K562 (cell line): Measurements from ENCODE around the gene PCDH9. TPM values are rescaled to one million over a fixed set of nuclear protein-coding genes. Genes with fewer than 3 reads are reported as not detected.

Experiments used
- ATAC-seq: fragments of 200-7000 bp; cut with Tn5 transposase; 3 replicates; pipeline ENCODE4 v1.9.1; 2020; ENCODE audit warnings: moderate library complexity
- BruUV-seq: library from RNA; stranded (reverse); fragments of 400-500 nt; replicated peaks from 2 replicates; lab custom pipeline; 2021; lab: Mats Ljungman, UMichigan
- CTCF ChIA-PET: fragments of 300-600 bp; formaldehyde crosslinking; extraction: SDS; loops from one replicate; lab custom pipeline; 2021; ENCODE audit warnings: low intra/inter-chr PET ratio; lab: Yijun Ruan, JAX
- POLR2A ChIA-PET: fragments of 300-600, 350-650 bp; sonication (Branson Sonifier 250); formaldehyde crosslinking; extraction: SDS; loops from one replicate; lab custom pipeline; 2021; ENCODE audit warnings: antibody characterized with exemption, inconsistent platforms; lab: Yijun Ruan, JAX
- DNase-seq, 4 experiments: peaks; one replicate each; pipeline versions ENCODE4 v3.0.0 to v3.0.0-alpha.2; 2011 to 2018; ENCODE audit warnings: low spot score in 3 of 4, mixed read lengths in 3 of 4; ENCODE audit errors: extremely low read depth in 1 of 4
- FAIRE-seq: peaks from 2 replicates; lab custom pipeline; 2011; peaks lifted over from hg19 to GRCh38; lab: Jason Lieb, UNC
- H2AFZ ChIP-seq: 2 replicates; pipeline ENCODE4 v1.6.0; 2011; ENCODE audit warnings: low read depth, low read length, control low read depth, inconsistent platforms
- H3K27ac ChIP-seq: fragments of 200-600 bp; 3 replicates; pipeline ENCODE4 v1.8.0; 2011; ENCODE audit warnings: low read depth, mild to moderate bottlenecking, control low read depth, inconsistent platforms, low read length, moderate library complexity, mixed read lengths; ENCODE audit errors: extremely low read depth
- H3K27me3 ChIP-seq, 2 experiments: fragments of 300-600 bp in 1 of 2; 2 replicates in 1 of 2; 3 replicates in 1 of 2; pipeline versions ENCODE4 v1.6.0 to v1.8.0; 2011; ENCODE audit warnings: inconsistent platforms in 2 of 2, low read length in 2 of 2, mild to moderate bottlenecking in 1 of 2, mixed read lengths in 1 of 2, moderate library complexity in 1 of 2; ENCODE audit not compliant: control insufficient read depth in 2 of 2, insufficient read depth in 2 of 2
- H3K36me3 ChIP-seq: fragments of 300-600 bp; 3 replicates; pipeline ENCODE4 v1.8.0; 2011; ENCODE audit warnings: mild to moderate bottlenecking, low read length, inconsistent platforms; ENCODE audit not compliant: control insufficient read depth, insufficient read depth
- H3K4me1 ChIP-seq, 2 experiments: fragments of 200-600 bp in 1 of 2; replicated peaks in 1 of 2; 2 replicates in 1 of 2; 3 replicates in 1 of 2; pipeline versions ENCODE4 v1.5.1 to v1.8.0; 2011; ENCODE audit warnings: inconsistent platforms in 2 of 2, low read length in 2 of 2, mild to moderate bottlenecking in 1 of 2, mixed read lengths in 1 of 2, moderate library complexity in 1 of 2; ENCODE audit not compliant: control insufficient read depth in 2 of 2, insufficient read depth in 2 of 2
- H3K4me2 ChIP-seq: 2 replicates; pipeline ENCODE4 v1.6.1; 2011; ENCODE audit warnings: low read length, control low read depth, inconsistent platforms, mixed read lengths; ENCODE audit not compliant: insufficient read depth
- H3K4me3 ChIP-seq: fragments of 200-600 bp; sonication (generic), shearing (Covaris generic); 2 replicates; pipeline ENCODE4 v1.5.1; 2016; ENCODE audit warnings: control low read depth, inconsistent platforms
- H3K79me2 ChIP-seq: fragments of 200-600 bp; 3 replicates; pipeline ENCODE4 v1.8.0; 2011; ENCODE audit warnings: low read length, inconsistent platforms; ENCODE audit not compliant: control insufficient read depth, insufficient read depth
- H3K9ac ChIP-seq, 2 experiments: 2 replicates each; pipeline versions ENCODE4 v1.6.0 to v1.6.1; 2011; ENCODE audit warnings: low read depth in 2 of 2, low read length in 2 of 2, control low read depth in 1 of 2, inconsistent platforms in 1 of 2, mild to moderate bottlenecking in 1 of 2, mixed read lengths in 1 of 2; ENCODE audit not compliant: insufficient read depth in 1 of 2
- H3K9me1 ChIP-seq: one replicate; pipeline ENCODE4 v1.6.0; 2011; ENCODE audit warnings: inconsistent platforms, mild to moderate bottlenecking, low read length, moderate library complexity; ENCODE audit not compliant: control insufficient read depth, insufficient read depth
- H3K9me3 ChIP-seq: replicated peaks from 2 replicates; pipeline ENCODE4 v1.5.1; 2011; ENCODE audit warnings: low read depth, low read length, inconsistent platforms; ENCODE audit not compliant: control insufficient read depth, insufficient read depth
- H4K20me1 ChIP-seq: replicated peaks from 2 replicates; pipeline ENCODE4 v1.6.1; 2011; ENCODE audit warnings: low read length, inconsistent platforms, mixed read lengths; ENCODE audit not compliant: control insufficient read depth, insufficient read depth
- BRCA1 ChIP-seq, 2 experiments: fragments of 450-650 bp in 1 of 2; sonication (generic) in 1 of 2; formaldehyde crosslinking in 1 of 2; IDR thresholded peaks; 2 replicates each; pipeline versions ENCODE4 v1.5.0 to v1.6.1; 2017 to 2020; ENCODE audit warnings: mild to moderate bottlenecking in 1 of 2, missing genetic modification reagents in 1 of 2
- CTBP1 ChIP-seq: fragments of 450-650 bp; IDR thresholded peaks from 2 replicates; pipeline ENCODE4 v1.6.1; 2016; ENCODE audit warnings: borderline replicate concordance
- EWSR1 ChIP-seq: fragments of 450-650 bp; IDR thresholded peaks from 2 replicates; pipeline ENCODE4 v1.6.1; 2018; ENCODE audit warnings: borderline replicate concordance, mild to moderate bottlenecking, low read depth, moderate library complexity; ENCODE audit not compliant: partially characterized antibody
- FOXK1 ChIP-seq: sonication (generic); formaldehyde crosslinking; IDR thresholded peaks from 2 replicates; pipeline ENCODE4 v1.8.0; 2022; ENCODE audit warnings: missing genetic modification reagents, mild to moderate bottlenecking, borderline replicate concordance
- GABPB1 ChIP-seq: sonication (generic); formaldehyde crosslinking; IDR thresholded peaks from 2 replicates; pipeline ENCODE4 v1.8.0; 2022; ENCODE audit warnings: mild to moderate bottlenecking, missing genetic modification reagents
- JUND ChIP-seq, 2 experiments: IDR thresholded peaks; 2 replicates in 1 of 2; 3 replicates in 1 of 2; pipeline ENCODE4 v1.6.1; 2011; ENCODE audit warnings: borderline replicate concordance in 2 of 2, low read depth in 2 of 2, low read length in 2 of 2, improper control_type of control experiment in 1 of 2, missing biosample characterization in 1 of 2, missing genetic modification characterization in 1 of 2, missing genetic modification reagents in 1 of 2
- MAZ ChIP-seq, 2 experiments: fragments of 450-650 bp in 1 of 2; sonication (generic) in 1 of 2; formaldehyde crosslinking; IDR thresholded peaks in 1 of 2; conservative IDR thresholded peaks in 1 of 2; 2 replicates each; pipeline versions ENCODE4 v1.4.0 to v1.5.0; 2020; ENCODE audit warnings: mild to moderate bottlenecking in 1 of 2, missing genetic modification reagents in 1 of 2
- NFIC ChIP-seq: fragments of 450-650 bp; IDR thresholded peaks from 2 replicates; pipeline ENCODE4 v1.6.1; 2017; ENCODE audit warnings: mild to moderate bottlenecking, inconsistent platforms
- NFIX ChIP-seq: fragments of 250-450 bp; sonication (Bioruptor Pico); IDR thresholded peaks from 2 replicates; pipeline ENCODE4 v1.4.0; 2020; ENCODE audit warnings: low read depth, mild to moderate bottlenecking, moderate library complexity
- PTBP1 ChIP-seq: fragments of 200-400 bp; formaldehyde crosslinking; IDR thresholded peaks from 2 replicates; pipeline ENCODE4 v1.6.1; 2017; ENCODE audit warnings: low read depth, low read length
- SAFB2 ChIP-seq: fragments of 200-400 bp; formaldehyde crosslinking; IDR thresholded peaks from 2 replicates; pipeline ENCODE4 v1.6.1; 2018; ENCODE audit warnings: borderline replicate concordance, low read length, low read depth, moderate library complexity; ENCODE audit not compliant: severe bottlenecking
- SMARCA5 ChIP-seq: fragments of 450-650 bp; IDR thresholded peaks from 2 replicates; pipeline ENCODE4 v1.6.1; 2016
- SOX6 ChIP-seq: fragments of 450-650 bp; IDR thresholded peaks from 2 replicates; pipeline ENCODE4 v1.6.1; 2014; ENCODE audit warnings: mild to moderate bottlenecking
- STAT5A ChIP-seq: IDR thresholded peaks from 2 replicates; pipeline ENCODE4 v1.6.1; 2012; ENCODE audit warnings: low read length, inconsistent platforms, borderline replicate concordance
- ZNF311 ChIP-seq: fragments of 250-450 bp; sonication (Bioruptor Pico); IDR thresholded peaks from 2 replicates; pipeline ENCODE4 v1.4.0; 2020; ENCODE audit warnings: mild to moderate bottlenecking, moderate library complexity
- ZNF79 ChIP-seq: fragments of 250-450 bp; sonication (Bioruptor Pico); IDR thresholded peaks from 2 replicates; pipeline ENCODE4 v1.4.0; 2020; ENCODE audit warnings: low read depth, mild to moderate bottlenecking, moderate library complexity
- ZZZ3 ChIP-seq: fragments of 450-650 bp; IDR thresholded peaks from 2 replicates; pipeline ENCODE4 v1.6.1; 2016; ENCODE audit warnings: antibody characterized with exemption, mild to moderate bottlenecking, moderate library complexity
- WGBS: fragments of 100-300 bp; shearing (Covaris generic); methylation state at CpG from one replicate; pipeline ENCODE4 v1.1.6; 2016; ENCODE audit warnings: low coverage, mixed read lengths; ENCODE audit not compliant: insufficient coverage; ENCODE audit errors: missing lambda C conversion rate; 5-methylcytosine and 5-hydroxymethylcytosine counted together
- in situ Hi-C: fragments of 300-500 bp; cut with MboI; formaldehyde crosslinking; loops from 4 replicates; pipeline ENCODE4 v1.15.0; 2018; ENCODE audit warnings: inconsistent platforms, mixed read lengths
- intact Hi-C: fragments of 100-400 bp; cut with micrococcal nuclease; formaldehyde crosslinking; loops from 2 replicates; pipeline ENCODE4 v1.14.2; 2022
- polyA plus RNA-seq, 8 experiments: library from polyadenylated mRNA; depleted of rRNA in 4 of 8; stranded (reverse) in 5 of 8; unstranded in 3 of 8; fragments of >200 nt; fragmentation: Nextera tagmentation in 2 of 8; fragmentation: Illumina TruSeq in 1 of 8; extraction: Ambion mirVana in 2 of 8; extraction: Trizol in 1 of 8; gene quantifications; 2 replicates each; pipeline versions ENCODE4 v1.2.1 to v1.2.3, GENCODE V29; 2011 to 2014; ENCODE audit warnings: inconsistent platforms in 1 of 8, missing spikeins in 1 of 8
- total RNA-seq, 7 experiments: library from RNA; depleted of rRNA in 6 of 7; stranded (reverse); fragments of >200 nt in 6 of 7; fragmentation: Illumina TruSeq in 2 of 7; extraction: Trizol in 2 of 7; gene quantifications; 2 replicates each; pipeline versions ENCODE4 v1.2.1 to v1.2.3, GENCODE V29; 2011 to 2021; ENCODE audit warnings: low replicate concordance in 1 of 7
- TF ChIP-seq, protein P1 (sequence below), 2 experiments: IDR thresholded peaks; 2 replicates each; pipeline ENCODE4 v1.6.1; 2011; ENCODE audit warnings: borderline replicate concordance in 1 of 2, control low read depth in 1 of 2, low read depth in 1 of 2, low read length in 1 of 2, mild to moderate bottlenecking in 1 of 2, mixed read lengths in 1 of 2, moderate library complexity in 1 of 2; ENCODE audit not compliant: insufficient read depth in 1 of 2, insufficient read length in 1 of 2, poor library complexity in 1 of 2, severe bottlenecking in 1 of 2; ENCODE audit errors: extremely low read depth in 1 of 2
- TF ChIP-seq, protein P2 (sequence below): fragments of 150-350 bp; conservative IDR thresholded peaks from 2 replicates; pipeline ENCODE4 v1.6.1; 2014; ENCODE audit warnings: low read length

PCDH9 gene
- total and polyA plus RNA-seq, 9 of the 15 experiments (the other 6 are each of a cell fraction or from before 2014, with no cell fraction given): 1.1 to 6.7 (median 4.9) TPM

- TF ChIP-seq ZNF311 (CRISPR knock-in tag): no peak
- TF ChIP-seq MAZ (CRISPR knock-in tag; conservative IDR thresholded peaks at IDR 0.05 in 1 of 2, IDR thresholded peaks at IDR 0.05 in 1 of 2): no peak
- no peak for TF ChIP-seq JUND (IDR thresholded peaks at IDR 0.05; ENCODE audit: borderline replicate concordance, low read depth, low read length)
- TF ChIP-seq JUND (tag; IDR thresholded peaks at IDR 0.05; ENCODE audit: borderline replicate concordance, low read depth, low read length): no peak
- TF ChIP-seq NFIC: no peak
- TF ChIP-seq SMARCA5: no peak
Observed at GRCh38 chr13:66378894-66379293, 851.2 kb downstream of the PCDH9 start (continued).

GRCh38 chr13:66377569-66377968 is 852.6 kb downstream of the PCDH9 start:
- Histone ChIP-seq H3K9me1 (no peaks in the 10 kb centered on the region), H4K20me1 (no peaks in the 10 kb centered on the region), H3K36me3 (no peaks in the 10 kb centered on the region), H2AFZ (no peak overlapping the region), H3K4me3 (no peak overlapping the region), H3K9me3 (no peaks in the 10 kb centered on the region), H3K4me2 (no peak overlapping the region), H3K79me2 (no peaks in the 10 kb centered on the region), H3K27me3 (no peaks in the 10 kb centered on the region), H3K27ac (no peak overlapping the region), H3K4me1 (no peaks in the 10 kb centered on the region), H3K9ac (no peak overlapping the region)
- FAIRE-seq (no peak), DNase-seq (no peak), ATAC-seq (no peak)
- WGBS: 22% methylated on average over 2 of the region's 2 CpGs
- CTCF ChIA-PET: no interaction called here
- intact Hi-C loops (no loop called here), in situ Hi-C loops (no loop called here)
- no TSS peak for BruUV-seq
- POLR2A ChIA-PET: no interaction called here
- TF ChIP-seq SOX6 (no peak), EWSR1 (no peak), CTBP1 (no peak), ZNF79 (CRISPR knock-in tag) (no peak), STAT5A (no peak), NFIX (CRISPR knock-in tag) (no peak), PTBP1 (no peak), SAFB2 (no peak), GABPB1 (CRISPR knock-in tag) (no peak), BRCA1 (IDR thresholded peaks at IDR 0.05) (no peak), BRCA1 (CRISPR knock-in tag; IDR thresholded peaks at IDR 0.05) (no peak), FOXK1 (no peak), ZZZ3 (no peak)
- TF ChIP-seq, protein P1, sequence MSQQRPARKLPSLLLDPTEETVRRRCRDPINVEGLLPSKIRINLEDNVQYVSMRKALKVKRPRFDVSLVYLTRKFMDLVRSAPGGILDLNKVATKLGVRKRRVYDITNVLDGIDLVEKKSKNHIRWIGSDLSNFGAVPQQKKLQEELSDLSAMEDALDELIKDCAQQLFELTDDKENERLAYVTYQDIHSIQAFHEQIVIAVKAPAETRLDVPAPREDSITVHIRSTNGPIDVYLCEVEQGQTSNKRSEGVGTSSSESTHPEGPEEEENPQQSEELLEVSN (IDR thresholded peaks at IDR 0.05; ENCODE audit: borderline replicate concordance in 1 of 2, extremely low read depth in 1 of 2, insufficient read depth in 1 of 2, insufficient read length in 1 of 2, low read depth in 1 of 2, low read length in 1 of 2, poor library complexity in 1 of 2, severe bottlenecking in 1 of 2): no peak
- TF ChIP-seq, protein P2, sequence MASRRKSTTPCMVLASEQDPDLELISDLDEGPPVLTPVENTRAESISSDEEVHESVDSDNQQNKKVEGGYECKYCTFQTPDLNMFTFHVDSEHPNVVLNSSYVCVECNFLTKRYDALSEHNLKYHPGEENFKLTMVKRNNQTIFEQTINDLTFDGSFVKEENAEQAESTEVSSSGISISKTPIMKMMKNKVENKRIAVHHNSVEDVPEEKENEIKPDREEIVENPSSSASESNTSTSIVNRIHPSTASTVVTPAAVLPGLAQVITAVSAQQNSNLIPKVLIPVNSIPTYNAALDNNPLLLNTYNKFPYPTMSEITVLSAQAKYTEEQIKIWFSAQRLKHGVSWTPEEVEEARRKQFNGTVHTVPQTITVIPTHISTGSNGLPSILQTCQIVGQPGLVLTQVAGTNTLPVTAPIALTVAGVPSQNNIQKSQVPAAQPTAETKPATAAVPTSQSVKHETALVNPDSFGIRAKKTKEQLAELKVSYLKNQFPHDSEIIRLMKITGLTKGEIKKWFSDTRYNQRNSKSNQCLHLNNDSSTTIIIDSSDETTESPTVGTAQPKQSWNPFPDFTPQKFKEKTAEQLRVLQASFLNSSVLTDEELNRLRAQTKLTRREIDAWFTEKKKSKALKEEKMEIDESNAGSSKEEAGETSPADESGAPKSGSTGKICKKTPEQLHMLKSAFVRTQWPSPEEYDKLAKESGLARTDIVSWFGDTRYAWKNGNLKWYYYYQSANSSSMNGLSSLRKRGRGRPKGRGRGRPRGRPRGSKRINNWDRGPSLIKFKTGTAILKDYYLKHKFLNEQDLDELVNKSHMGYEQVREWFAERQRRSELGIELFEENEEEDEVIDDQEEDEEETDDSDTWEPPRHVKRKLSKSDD: no peak
